Vagina (tissue), 2 donors: ENCODE results near the gene SHISA3. TPM values are rescaled to one million over a fixed set of nuclear protein-coding genes. Genes with fewer than 3 reads are reported as not detected.

Experiments
- DNase-seq, 2 donors: peaks; one replicate each; pipeline ENCODE4 v3.0.0-alpha.2; 2017; ENCODE audit errors: extremely low spot score in 2 of 2
- H3K27ac ChIP-seq: fragments of 200-600 bp; sonication (generic); one replicate; pipeline ENCODE4 v1.5.1; 2019
- H3K27me3 ChIP-seq: fragments of 200-600 bp; sonication (generic); one replicate; pipeline ENCODE4 v1.5.1; 2019
- H3K36me3 ChIP-seq, 2 donors: fragments of 200-600 bp; sonication (generic); one replicate each; pipeline ENCODE4 v1.5.1; 2017 to 2019
- H3K4me1 ChIP-seq: fragments of 200-600 bp; sonication (generic); one replicate; pipeline ENCODE4 v1.5.1; 2019
- H3K4me3 ChIP-seq, 2 donors: fragments of 200-600 bp; sonication (generic); 1 replicate in 1 of 2; 2 replicates in 1 of 2; pipeline ENCODE4 v1.5.1; 2016 to 2019
- H3K9me3 ChIP-seq: fragments of 200-600 bp; sonication (generic); one replicate; pipeline ENCODE4 v1.5.1; 2019
- CTCF ChIP-seq, 3 experiments: fragments of 450-650 bp in 2 of 3; fragments of 200-600 bp in 1 of 3; sonication (generic) in 1 of 3; IDR thresholded peaks; one replicate each; pipeline ENCODE4 v1.5.1; 2017 to 2019; ENCODE audit warnings: antibody characterized with exemption in 3 of 3, mild to moderate bottlenecking in 2 of 3, moderate library complexity in 2 of 3
- POLR2A ChIP-seq, 2 donors: fragments of 450-650 bp; IDR thresholded peaks; one replicate each; pipeline ENCODE4 v1.6.1; 2017; ENCODE audit warnings: antibody characterized with exemption in 2 of 2, mild to moderate bottlenecking in 2 of 2, moderate library complexity in 2 of 2
- POLR2AphosphoS5 ChIP-seq, 2 donors: sonication (generic); formaldehyde crosslinking; IDR thresholded peaks; one replicate each; pipeline ENCODE4 v1.9.0; 2017; ENCODE audit warnings: antibody characterized with exemption in 2 of 2, mild to moderate bottlenecking in 2 of 2, low read depth in 1 of 2; ENCODE audit not compliant: insufficient read depth in 1 of 2
- intact Hi-C: fragments of 100-400 bp; cut with DNase I; formaldehyde crosslinking; loops from one replicate; pipeline ENCODE4 v1.15.1; 2023
- total RNA-seq: library from RNA; depleted of rRNA; stranded (reverse); fragments of >200 nt; gene quantifications from one replicate; pipeline ENCODE4 v1.2.3, GENCODE V29; 2016

SHISA3 gene
- total RNA-seq, 1 donor from 2014 or later, result 4.4 TPM

DNA sequence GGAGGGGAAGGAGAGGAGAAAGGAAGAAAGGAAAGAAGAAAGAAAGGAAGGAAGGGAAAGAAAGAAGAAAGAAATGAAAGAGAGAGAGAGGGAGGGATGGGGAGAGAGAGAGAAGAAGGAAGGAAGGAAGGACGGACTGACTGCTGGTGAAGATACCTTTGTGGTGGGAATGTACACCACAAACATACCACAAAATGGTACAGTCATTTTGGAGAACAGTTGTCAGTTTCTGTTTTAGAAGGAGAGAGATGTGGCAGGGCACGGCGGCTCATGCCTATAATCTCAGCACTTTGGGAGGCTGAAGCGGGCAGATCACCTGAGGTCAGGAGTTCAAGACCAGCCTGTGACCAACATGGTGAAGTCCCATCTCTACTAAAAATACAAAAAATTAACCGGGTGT, 40.0 kb upstream of the SHISA3 start:
- H3K27me3 ChIP-seq, result no peaks in the 10 kb centered on the region
- no peak for TF ChIP-seq POLR2AphosphoS5 (IDR thresholded peaks at IDR 0.05; ENCODE audit: insufficient read depth in 1 of 2, low read depth in 1 of 2)
- no peak for TF ChIP-seq POLR2A (IDR thresholded peaks at IDR 0.05)
- no peak for TF ChIP-seq CTCF (IDR thresholded peaks at IDR 0.05)

GRCh38 chr4:42359711-42360110, 37.6 kb upstream of the SHISA3 start:
- Histone ChIP-seq H3K36me3 (no peaks in the 10 kb centered on the region), H3K9me3 (no peaks in the 10 kb centered on the region), H3K27me3 (no peaks in the 10 kb centered on the region), H3K4me3 (peak overlapping the region in 1 of 2 donors; percentile 6), H3K27ac (no peak overlapping the region), H3K4me1 (no peaks in the 10 kb centered on the region)
- no peak for DNase-seq
- TF ChIP-seq CTCF (IDR thresholded peaks at IDR 0.05), result no peak
- TF ChIP-seq POLR2A (IDR thresholded peaks at IDR 0.05), result no peak
- no peak for TF ChIP-seq POLR2AphosphoS5 (IDR thresholded peaks at IDR 0.05; ENCODE audit: insufficient read depth in 1 of 2, low read depth in 1 of 2)
- intact Hi-C loops, result no loop called here

More for the DNA sequence above, 40.0 kb upstream of the SHISA3 start:
- no peak overlapping the region for H3K27ac ChIP-seq
- no peaks in the 10 kb centered on the region for H3K9me3 ChIP-seq
- H3K4me1 ChIP-seq, result no peaks in the 10 kb centered on the region
- no peak for DNase-seq
- intact Hi-C loops, result no loop called here
- no peaks in the 10 kb centered on the region for H3K36me3 ChIP-seq
- H3K4me3 ChIP-seq, result no peak overlapping the region

- H3K27me3 ChIP-seq, result no peaks in the 10 kb centered on the region
- H3K9me3 ChIP-seq, result no peaks in the 10 kb centered on the region
- H3K27ac ChIP-seq, result no peak overlapping the region
- no peak overlapping the region for H3K4me3 ChIP-seq
- no peaks in the 10 kb centered on the region for H3K36me3 ChIP-seq
- no peaks in the 10 kb centered on the region for H3K4me1 ChIP-seq
- TF ChIP-seq CTCF (IDR thresholded peaks at IDR 0.05), result no peak
- no peak for TF ChIP-seq POLR2AphosphoS5 (IDR thresholded peaks at IDR 0.05; ENCODE audit: insufficient read depth in 1 of 2, low read depth in 1 of 2)
- TF ChIP-seq POLR2A (IDR thresholded peaks at IDR 0.05), result no peak
- intact Hi-C loops, result no loop called here
- no peak for DNase-seq
Observed at GRCh38 chr4:42360256-42360669, 37.0 kb upstream of the SHISA3 start.

GRCh38 chr4:42361456-42361855, 35.8 kb upstream of the SHISA3 start:
- DNase-seq, result no peak
- TF ChIP-seq POLR2AphosphoS5 (IDR thresholded peaks at IDR 0.05; ENCODE audit: insufficient read depth in 1 of 2, low read depth in 1 of 2) (no peak), POLR2A (IDR thresholded peaks at IDR 0.05) (no peak), CTCF (IDR thresholded peaks at IDR 0.05) (no peak)
- H3K4me3 ChIP-seq, result no peak overlapping the region
- no peaks in the 10 kb centered on the region for H3K4me1 ChIP-seq
- no peaks in the 10 kb centered on the region for H3K9me3 ChIP-seq
- no peaks in the 10 kb centered on the region for H3K27me3 ChIP-seq
- no peaks in the 10 kb centered on the region for H3K36me3 ChIP-seq
- no peak overlapping the region for H3K27ac ChIP-seq
- intact Hi-C loops, result no loop called here

GRCh38 chr4:42362591-42362990, 34.7 kb upstream of the SHISA3 start:
- intact Hi-C loops, result no loop called here
- Histone ChIP-seq H3K27me3 (no peaks in the 10 kb centered on the region), H3K4me1 (no peaks in the 10 kb centered on the region), H3K36me3 (no peaks in the 10 kb centered on the region), H3K9me3 (no peaks in the 10 kb centered on the region), H3K27ac (no peak overlapping the region), H3K4me3 (no peak overlapping the region)
- no peak for DNase-seq
- no peak for TF ChIP-seq POLR2A (IDR thresholded peaks at IDR 0.05)
- TF ChIP-seq CTCF (IDR thresholded peaks at IDR 0.05), result no peak
- TF ChIP-seq POLR2AphosphoS5 (IDR thresholded peaks at IDR 0.05; ENCODE audit: insufficient read depth in 1 of 2, low read depth in 1 of 2), result no peak
